ENCODE data around the gene RINT1. TPM values are rescaled to one million over a fixed set of nuclear protein-coding genes. Genes with fewer than 3 reads are reported as not detected.

The RINT1 gene
- polyA plus RNA-seq, 1 of the 3 experiments (the other 2 are of a cell fraction), result 13.1 TPM

GRCh38 chr7:105581066-105581811 is 49.2 kb downstream of the RINT1 start, which contains the start of gene EFCAB10 (continued):
- TF ChIP-seq IRF3 (IDR thresholded peaks at IDR 0.05; ENCODE audit: low read depth, low read length), result no peak
- TF ChIP-seq FOSL2 (IDR thresholded peaks at IDR 0.05; ENCODE audit: borderline replicate concordance, low read depth), result no peak
- TF ChIP-seq GABPA (IDR thresholded peaks at IDR 0.05; ENCODE audit: low read depth), result no peak
- TF ChIP-seq RCOR1 (IDR thresholded peaks at IDR 0.05; ENCODE audit: low read length), result peak; percentile 9; the same call in 1 of the 2 replicates
- TF ChIP-seq SIN3A (IDR thresholded peaks at IDR 0.05; ENCODE audit: borderline replicate concordance, low read depth, low read length), result peak; percentile 94
- no peak for TF ChIP-seq PBX3 (IDR thresholded peaks at IDR 0.05)
- TF ChIP-seq CTCF (IDR thresholded peaks at IDR 0.05), result peak; percentile 27
- TF ChIP-seq MEF2A (IDR thresholded peaks at IDR 0.05; ENCODE audit: borderline replicate concordance, low read depth), result no peak
- no peak for TF ChIP-seq EP300 (IDR thresholded peaks at IDR 0.05; ENCODE audit: borderline replicate concordance in 1 of 2, low read depth in 1 of 2, low read length in 1 of 2)
- TF ChIP-seq RFX5 (IDR thresholded peaks at IDR 0.05; ENCODE audit: low read length), result no peak
- peak; percentile 85 for TF ChIP-seq USF2 (IDR thresholded peaks at IDR 0.05; ENCODE audit: borderline replicate concordance, low read depth, low read length)
- no peak for TF ChIP-seq ZBTB33 (IDR thresholded peaks at IDR 0.05; ENCODE audit: borderline replicate concordance, low read depth)
- TF ChIP-seq TAF1 (IDR thresholded peaks at IDR 0.05; ENCODE audit: borderline replicate concordance, low read depth, low read length), result 0 out of 2 replicates have a peak, but pooled peaks have one; percentile 17
- peak; percentile 96 for TF ChIP-seq MXI1 (IDR thresholded peaks at IDR 0.05; ENCODE audit: low read depth, low read length)
- no peak for TF ChIP-seq JUND (IDR thresholded peaks at IDR 0.05)
- peak; percentile 59 for TF ChIP-seq POLR2AphosphoS5 (IDR thresholded peaks at IDR 0.05; ENCODE audit: low read depth, low read length)
- TF ChIP-seq FOXM1 (IDR thresholded peaks at IDR 0.05; ENCODE audit: low read depth), result no peak
- no peak for TF ChIP-seq EZH2phosphoT487 (IDR thresholded peaks at IDR 0.05; ENCODE audit: borderline replicate concordance, low read depth)
- no peak for TF ChIP-seq YY1 (IDR thresholded peaks at IDR 0.05; ENCODE audit: low read depth)
- TF ChIP-seq TEAD4 (IDR thresholded peaks at IDR 0.05; ENCODE audit: borderline replicate concordance, insufficient read depth), result no peak
